ENCODE results near the gene BMP7.

BMP7 gene

DNA sequence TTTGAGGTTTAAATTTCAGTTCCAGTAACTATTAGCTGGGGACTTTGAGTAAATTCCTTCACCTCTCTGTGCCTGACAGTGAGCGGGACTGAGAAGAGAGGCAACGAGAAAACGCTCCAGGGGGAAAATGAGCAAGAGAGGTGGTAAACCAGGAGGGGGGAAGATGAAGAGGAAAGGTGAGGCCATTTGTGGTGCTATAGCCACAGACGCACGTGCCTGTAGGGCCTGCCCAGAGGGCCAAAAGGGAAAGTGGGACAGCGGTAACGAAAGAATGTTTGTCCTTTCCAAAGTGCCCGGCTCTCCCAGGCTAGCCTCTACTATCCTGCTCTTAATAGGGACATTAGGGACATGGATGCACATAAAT is 99.2 kb downstream of the BMP7 start:
- Histone ChIP-seq H3K4me2 (ENCODE audit: insufficient read depth, low read length, poor library complexity, severe bottlenecking) (no peak overlapping the region), H2BK120ac (ENCODE audit: low read depth, low read length) (no peak overlapping the region), H3K79me1 (ENCODE audit: low read depth, low read length) (peaks cover 2% of the 10 kb centered on the region), H3K14ac (ENCODE audit: low read length) (no peak overlapping the region), H3K23ac (ENCODE audit: low read depth, low read length, poor library complexity) (no peak overlapping the region), H3K4ac (ENCODE audit: low read length) (no peak overlapping the region), H3K4me3 (ENCODE audit: low read length in 2 of 2) (no peak overlapping the region), H3K9me3 (replicated peaks in 1 of 2; ENCODE audit: control insufficient read depth in 2 of 2, insufficient read depth in 1 of 2, low read depth in 1 of 2, low read length in 2 of 2) (peaks cover 0 to 2% of the 10 kb centered on the region in 2 donors), H3K9ac (ENCODE audit: low read depth, low read length, poor library complexity) (no peak overlapping the region), H2AFZ (ENCODE audit: low read length) (no peak overlapping the region), H3K18ac (ENCODE audit: low read length) (no peak overlapping the region), H2AK5ac (ENCODE audit: low read depth, low read length) (no peak overlapping the region), H4K8ac (ENCODE audit: low read depth, low read length) (no peak overlapping the region), H3K27me3 (ENCODE audit: control insufficient read depth in 3 of 3, insufficient read depth in 3 of 3, low read depth in 1 of 3, low read length in 3 of 3) (no peaks in the 10 kb centered on the region), H2BK15ac (ENCODE audit: low read length) (no peak overlapping the region), H3K4me1 (ENCODE audit: control insufficient read depth in 2 of 2, insufficient read depth in 1 of 2, low read depth in 1 of 2, low read length in 2 of 2) (peaks cover 0 to 3% of the 10 kb centered on the region in 2 donors), H4K91ac (ENCODE audit: low read depth, low read length, poor library complexity) (no peak overlapping the region), H2BK12ac (ENCODE audit: low read length) (no peak overlapping the region), H3K36me3 (replicated peaks in 1 of 2; ENCODE audit: control insufficient read depth in 2 of 2, insufficient read depth in 2 of 2, low read length in 2 of 2) (peaks cover 6 to 50% of the 10 kb centered on the region in 2 donors), H2BK5ac (ENCODE audit: low read length) (no peak overlapping the region), H3K27ac (replicated peaks; ENCODE audit: low read length) (no peak overlapping the region)
- no CpG with 5 or more reads among the region's 8 CpGs for WGBS, 2 donors (ENCODE audit: extremely low coverage in 2 of 2, insufficient read length in 2 of 2, insufficient replicate concordance in 1 of 2)
- DNase-seq (ENCODE audit: low spot score) = no peak

DNA sequence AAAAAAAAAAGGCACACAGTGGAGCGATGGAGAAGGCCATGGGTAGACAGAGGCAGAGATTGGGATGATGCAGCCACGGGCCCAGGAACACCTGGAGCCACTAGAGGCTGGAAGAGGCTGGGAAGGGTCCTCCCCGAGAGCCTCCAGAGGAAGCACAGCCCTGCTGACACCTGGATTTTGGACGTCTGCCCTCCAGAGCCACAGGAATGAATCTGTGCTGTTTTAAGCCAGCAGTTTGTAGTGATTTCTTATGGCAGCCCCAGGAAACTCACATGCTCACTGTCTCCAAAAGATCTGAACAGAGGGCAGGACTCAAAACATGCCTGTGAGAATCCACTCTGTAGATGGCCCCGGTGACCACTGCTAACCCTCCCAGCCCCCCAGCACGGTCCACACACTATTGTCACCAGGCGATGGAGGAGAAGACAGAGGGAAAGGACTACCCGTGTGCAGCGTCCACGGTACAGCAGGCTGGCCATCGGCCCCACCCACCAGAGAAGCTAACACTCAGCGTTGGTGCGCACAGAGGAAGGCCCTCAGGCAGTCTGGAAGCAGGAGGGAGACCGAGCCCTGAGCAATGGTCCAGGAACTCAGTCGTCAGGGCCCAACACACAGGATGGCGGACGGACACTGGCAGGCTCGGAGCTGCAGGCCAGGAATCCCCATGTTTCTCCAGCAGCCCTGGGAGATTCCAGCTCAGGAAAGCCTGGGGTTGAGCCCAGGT is 99.7 kb downstream of the BMP7 start:
- peak overlapping the region; percentile 23 for H3K23ac ChIP-seq (ENCODE audit: low read depth, low read length, poor library complexity)
- H2AK5ac ChIP-seq (ENCODE audit: low read depth, low read length) = no peak overlapping the region
- no peak overlapping the region for H3K4ac ChIP-seq (ENCODE audit: low read length)
- peaks cover 0 to 2% of the 10 kb centered on the region in 2 donors for H3K9me3 ChIP-seq (replicated peaks in 1 of 2; ENCODE audit: control insufficient read depth in 2 of 2, insufficient read depth in 1 of 2, low read depth in 1 of 2, low read length in 2 of 2)
- no CpG with 5 or more reads among the region's 18 CpGs for WGBS, 2 donors (ENCODE audit: extremely low coverage in 2 of 2, insufficient read length in 2 of 2, insufficient replicate concordance in 1 of 2)
- H3K14ac ChIP-seq (ENCODE audit: low read length) = no peak overlapping the region
- H3K4me1 ChIP-seq (ENCODE audit: control insufficient read depth in 2 of 2, insufficient read depth in 1 of 2, low read depth in 1 of 2, low read length in 2 of 2) = peaks cover 0 to 3% of the 10 kb centered on the region in 2 donors
- no peak overlapping the region for H2BK120ac ChIP-seq (ENCODE audit: low read depth, low read length)
- peaks cover 2% of the 10 kb centered on the region for H3K79me1 ChIP-seq (ENCODE audit: low read depth, low read length)
- H2BK5ac ChIP-seq (ENCODE audit: low read length) = no peak overlapping the region
- H3K27ac ChIP-seq (replicated peaks; ENCODE audit: low read length) = no peak overlapping the region
- H4K8ac ChIP-seq (ENCODE audit: low read depth, low read length) = peak overlapping the region; percentile 74
- no peaks in the 10 kb centered on the region for H3K27me3 ChIP-seq (ENCODE audit: control insufficient read depth in 3 of 3, insufficient read depth in 3 of 3, low read depth in 1 of 3, low read length in 3 of 3)
- H3K36me3 ChIP-seq (replicated peaks in 1 of 2; ENCODE audit: control insufficient read depth in 2 of 2, insufficient read depth in 2 of 2, low read length in 2 of 2) = peaks cover 6 to 44% of the 10 kb centered on the region in 2 donors
- peak overlapping the region; percentile 53 for H3K18ac ChIP-seq (ENCODE audit: low read length)
- no peak overlapping the region for H3K9ac ChIP-seq (ENCODE audit: low read depth, low read length, poor library complexity)
- H4K91ac ChIP-seq (ENCODE audit: low read depth, low read length, poor library complexity) = no peak overlapping the region
- H3K4me2 ChIP-seq (ENCODE audit: insufficient read depth, low read length, poor library complexity, severe bottlenecking) = no peak overlapping the region
- no peak overlapping the region for H2BK12ac ChIP-seq (ENCODE audit: low read length)
- no peak overlapping the region for H2BK15ac ChIP-seq (ENCODE audit: low read length)
- H2AFZ ChIP-seq (ENCODE audit: low read length) = no peak overlapping the region
- no peak for DNase-seq (ENCODE audit: low spot score)
- H3K4me3 ChIP-seq (ENCODE audit: low read length in 2 of 2) = no peak overlapping the region

DNA sequence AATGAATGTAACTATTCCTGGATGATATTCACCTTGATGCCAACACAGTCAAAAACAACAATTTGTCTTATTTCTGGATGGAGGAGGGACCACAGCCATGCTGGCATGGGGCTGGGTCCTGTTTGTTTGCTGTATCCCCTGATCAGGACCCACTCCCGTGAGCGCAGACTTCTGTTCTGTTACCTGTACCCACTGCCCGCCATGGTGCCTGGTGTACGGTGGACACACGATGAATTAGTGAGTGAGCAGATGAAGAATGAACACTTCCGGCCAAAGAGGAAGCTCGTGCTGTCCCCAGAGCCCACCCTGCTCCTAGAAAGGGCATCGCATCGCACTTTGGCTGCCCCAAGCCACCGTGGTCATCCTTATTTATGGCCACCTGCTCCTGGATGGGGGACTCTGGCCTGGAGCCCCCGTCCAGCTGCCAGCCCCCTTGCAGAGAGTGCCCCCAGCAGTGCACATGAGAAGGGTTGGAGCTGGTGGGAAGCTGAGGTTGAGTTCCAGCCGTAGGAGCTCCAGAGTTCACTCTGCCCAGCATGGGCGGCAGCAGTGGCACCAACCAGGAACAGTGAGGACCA is 100.9 kb downstream of the BMP7 start:
- Histone ChIP-seq H2AK5ac (ENCODE audit: low read depth, low read length) (no peak overlapping the region), H3K4me2 (ENCODE audit: insufficient read depth, low read length, poor library complexity, severe bottlenecking) (no peak overlapping the region), H3K27me3 (ENCODE audit: control insufficient read depth in 3 of 3, insufficient read depth in 3 of 3, low read depth in 1 of 3, low read length in 3 of 3) (no peaks in the 10 kb centered on the region), H2BK120ac (ENCODE audit: low read depth, low read length) (no peak overlapping the region), H2BK5ac (ENCODE audit: low read length) (no peak overlapping the region), H3K18ac (ENCODE audit: low read length) (no peak overlapping the region), H4K8ac (ENCODE audit: low read depth, low read length) (no peak overlapping the region), H3K9me3 (replicated peaks in 1 of 2; ENCODE audit: control insufficient read depth in 2 of 2, insufficient read depth in 1 of 2, low read depth in 1 of 2, low read length in 2 of 2) (peaks cover 0 to 2% of the 10 kb centered on the region in 2 donors), H3K4me3 (ENCODE audit: low read length in 2 of 2) (no peak overlapping the region), H3K27ac (replicated peaks; ENCODE audit: low read length) (no peak overlapping the region), H3K14ac (ENCODE audit: low read length) (no peak overlapping the region), H3K79me1 (ENCODE audit: low read depth, low read length) (peaks cover 2% of the 10 kb centered on the region), H4K91ac (ENCODE audit: low read depth, low read length, poor library complexity) (no peak overlapping the region), H3K36me3 (replicated peaks in 1 of 2; ENCODE audit: control insufficient read depth in 2 of 2, insufficient read depth in 2 of 2, low read length in 2 of 2) (peaks cover 5 to 32% of the 10 kb centered on the region in 2 donors), H3K4ac (ENCODE audit: low read length) (no peak overlapping the region), H2BK15ac (ENCODE audit: low read length) (no peak overlapping the region), H2AFZ (ENCODE audit: low read length) (no peak overlapping the region), H3K9ac (ENCODE audit: low read depth, low read length, poor library complexity) (no peak overlapping the region), H3K23ac (ENCODE audit: low read depth, low read length, poor library complexity) (no peak overlapping the region), H3K4me1 (ENCODE audit: control insufficient read depth in 2 of 2, insufficient read depth in 1 of 2, low read depth in 1 of 2, low read length in 2 of 2) (peaks cover 0 to 3% of the 10 kb centered on the region in 2 donors), H2BK12ac (ENCODE audit: low read length) (no peak overlapping the region)
- no peak for DNase-seq (ENCODE audit: low spot score)
- no CpG with 5 or more reads among the region's 13 CpGs for WGBS, 2 donors (ENCODE audit: extremely low coverage in 2 of 2, insufficient read length in 2 of 2, insufficient replicate concordance in 1 of 2)

DNA sequence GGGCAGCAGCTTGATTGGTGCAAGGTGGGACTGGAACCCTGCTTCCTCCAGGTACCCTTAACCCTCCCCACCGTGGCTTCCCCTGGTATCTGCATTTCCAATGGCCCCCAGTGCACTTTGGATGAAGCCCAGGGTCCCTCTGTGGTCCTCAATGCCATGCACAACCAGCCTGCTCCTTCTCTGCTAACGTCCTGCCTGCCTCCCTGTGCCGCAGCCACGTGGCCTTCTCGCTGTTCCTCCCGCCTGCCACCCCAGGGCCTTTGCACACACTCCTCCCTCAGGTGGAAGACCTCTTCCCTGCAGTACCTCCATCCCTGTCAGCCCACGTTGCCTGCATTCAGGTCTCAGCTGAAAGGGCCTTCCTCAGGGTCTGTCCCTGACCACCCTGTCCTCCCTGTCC is 101.6 kb downstream of the BMP7 start:
- peaks cover 2% of the 10 kb centered on the region for H3K79me1 ChIP-seq (ENCODE audit: low read depth, low read length)
- no peak overlapping the region for H3K4me2 ChIP-seq (ENCODE audit: insufficient read depth, low read length, poor library complexity, severe bottlenecking)
- H3K23ac ChIP-seq (ENCODE audit: low read depth, low read length, poor library complexity) = peak overlapping the region; percentile 6
- no peak overlapping the region for H4K91ac ChIP-seq (ENCODE audit: low read depth, low read length, poor library complexity)
- no peak overlapping the region for H3K4me3 ChIP-seq (ENCODE audit: low read length in 2 of 2)
- H2BK15ac ChIP-seq (ENCODE audit: low read length) = no peak overlapping the region
- no peak overlapping the region for H3K4ac ChIP-seq (ENCODE audit: low read length)
- WGBS, 2 donors (ENCODE audit: extremely low coverage in 2 of 2, insufficient read length in 2 of 2, insufficient replicate concordance in 1 of 2) = no CpG with 5 or more reads among the region's 7 CpGs
- H3K27ac ChIP-seq (replicated peaks; ENCODE audit: low read length) = no peak overlapping the region
- H4K8ac ChIP-seq (ENCODE audit: low read depth, low read length) = no peak overlapping the region
- no peak overlapping the region for H2BK5ac ChIP-seq (ENCODE audit: low read length)
- no peak overlapping the region for H2BK12ac ChIP-seq (ENCODE audit: low read length)
- peaks cover 0 to 2% of the 10 kb centered on the region in 2 donors for H3K9me3 ChIP-seq (replicated peaks in 1 of 2; ENCODE audit: control insufficient read depth in 2 of 2, insufficient read depth in 1 of 2, low read depth in 1 of 2, low read length in 2 of 2)
- H2AK5ac ChIP-seq (ENCODE audit: low read depth, low read length) = no peak overlapping the region
- H3K18ac ChIP-seq (ENCODE audit: low read length) = peak overlapping the region; percentile 69
- no peak overlapping the region for H3K9ac ChIP-seq (ENCODE audit: low read depth, low read length, poor library complexity)
- peaks cover 0 to 3% of the 10 kb centered on the region in 2 donors for H3K4me1 ChIP-seq (ENCODE audit: control insufficient read depth in 2 of 2, insufficient read depth in 1 of 2, low read depth in 1 of 2, low read length in 2 of 2)
- DNase-seq (ENCODE audit: low spot score) = no peak
- H3K36me3 ChIP-seq (replicated peaks in 1 of 2; ENCODE audit: control insufficient read depth in 2 of 2, insufficient read depth in 2 of 2, low read length in 2 of 2) = peaks cover 0 to 26% of the 10 kb centered on the region in 2 donors
- no peaks in the 10 kb centered on the region for H3K27me3 ChIP-seq (ENCODE audit: control insufficient read depth in 3 of 3, insufficient read depth in 3 of 3, low read depth in 1 of 3, low read length in 3 of 3)
- no peak overlapping the region for H2BK120ac ChIP-seq (ENCODE audit: low read depth, low read length)
- H3K14ac ChIP-seq (ENCODE audit: low read length) = peak overlapping the region; percentile 25
- H2AFZ ChIP-seq (ENCODE audit: low read length) = no peak overlapping the region

Data from neuronal stem cell (in vitro differentiated cells).